Dendritic cell treated with granulocyte-macrophage colony-stimulating factor and Interleukin-4, amounts not matched to agents 40 ng/mL and 50 ng/mL, for 4 days (primary cell): Measurements from ENCODE around the gene CAMK2D.

Source experiments
- H3K27ac Mint-ChIP-seq: one replicate; pipeline ENCODE4 v1.8.0; 2022; ENCODE audit warnings: mild to moderate bottlenecking, mixed read lengths
- H3K27me3 Mint-ChIP-seq: one replicate; pipeline ENCODE4 v1.8.0; 2022; ENCODE audit warnings: mild to moderate bottlenecking, mixed read lengths
- H3K36me3 Mint-ChIP-seq: one replicate; pipeline ENCODE4 v1.8.0; 2022; ENCODE audit warnings: low read depth, mixed read lengths
- H3K4me1 Mint-ChIP-seq: one replicate; pipeline ENCODE4 v1.8.0; 2022; ENCODE audit warnings: low read depth, mixed read lengths
- H3K4me3 Mint-ChIP-seq: one replicate; pipeline ENCODE4 v1.8.0; 2022; ENCODE audit warnings: mild to moderate bottlenecking, moderate library complexity, mixed read lengths
- H3K9me3 Mint-ChIP-seq: one replicate; pipeline ENCODE4 v1.8.0; 2022; ENCODE audit warnings: mixed read lengths
- intact Hi-C: fragments of 100-400 bp; cut with micrococcal nuclease; formaldehyde crosslinking; loops from one replicate; pipeline ENCODE4 v1.15.0; 2022

The CAMK2D gene

DNA sequence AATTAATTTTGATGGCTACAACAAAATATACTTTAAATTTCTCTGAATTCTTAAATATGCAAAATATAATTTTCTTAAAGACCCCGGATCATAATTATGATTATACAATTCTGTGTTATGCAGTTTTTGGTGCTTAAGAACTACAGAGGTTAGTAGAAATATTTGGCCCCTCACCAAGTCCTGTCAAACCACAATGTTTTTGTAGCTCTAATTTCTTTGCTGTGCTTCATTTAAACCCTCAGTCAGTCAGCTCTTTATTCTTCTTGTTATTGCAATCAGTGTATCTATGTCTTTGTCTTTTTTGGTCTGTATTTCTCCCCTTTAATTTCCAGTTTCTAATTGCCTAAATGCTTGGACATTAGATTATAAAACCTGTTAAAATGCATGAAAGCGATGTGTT is 186.1 kb downstream of the CAMK2D start:
- Mint-ChIP-seq H3K36me3 (no peaks in the 10 kb centered on the region), H3K27ac (no peak overlapping the region), H3K4me3 (no peak overlapping the region), H3K9me3 (no peaks in the 10 kb centered on the region), H3K27me3 (peaks cover 21% of the 10 kb centered on the region), H3K4me1 (no peaks in the 10 kb centered on the region)
- intact Hi-C loops, result no loop called here

DNA sequence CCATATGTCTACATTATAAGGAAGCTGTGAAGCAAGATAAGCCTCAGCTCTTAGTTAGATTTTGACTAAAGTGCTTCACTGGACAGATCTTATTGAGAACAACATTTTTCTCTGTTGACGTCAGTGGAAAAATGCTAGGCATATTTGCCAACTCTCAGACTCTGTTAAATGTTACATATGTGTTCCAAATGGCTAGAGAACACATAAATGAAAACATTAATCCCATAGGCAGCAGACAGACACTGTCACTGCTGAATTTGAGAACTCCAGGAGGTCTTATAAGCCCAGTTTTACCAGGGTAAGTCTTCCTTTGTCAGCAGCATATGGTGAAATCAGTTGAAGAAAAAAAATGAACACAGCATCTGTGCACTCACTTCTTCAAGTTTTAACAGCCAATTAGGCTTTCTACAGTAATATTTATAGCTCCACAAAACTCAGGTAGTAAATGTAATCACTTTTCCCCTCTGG is 186.9 kb downstream of the CAMK2D start:
- intact Hi-C loops, result no loop called here

DNA sequence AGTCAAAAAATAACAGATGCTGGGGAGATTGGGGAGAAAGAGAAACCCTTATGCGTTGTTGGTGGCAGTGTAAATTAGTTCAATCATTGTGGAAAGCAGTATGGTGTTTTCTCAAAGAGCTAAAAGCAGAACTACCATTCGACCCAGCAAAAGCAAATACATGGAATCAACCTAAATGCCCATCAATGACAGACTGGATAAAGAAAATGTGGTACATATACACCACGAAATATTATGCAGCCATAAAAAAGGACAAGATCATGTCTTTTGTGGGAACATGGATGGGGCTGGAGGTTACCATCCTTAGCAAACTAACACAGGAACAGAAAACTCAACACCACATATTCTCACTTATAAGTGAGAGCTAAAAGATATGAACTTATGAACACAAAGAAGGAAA is 188.9 kb downstream of the CAMK2D start:
- Mint-ChIP-seq H3K36me3 (no peaks in the 10 kb centered on the region), H3K27ac (no peak overlapping the region), H3K9me3 (no peaks in the 10 kb centered on the region), H3K4me1 (no peaks in the 10 kb centered on the region), H3K27me3 (peaks cover 36% of the 10 kb centered on the region), H3K4me3 (no peak overlapping the region)
- intact Hi-C loops, result no loop called here

More for the DNA sequence above, 186.9 kb downstream of the CAMK2D start:
- H3K27ac Mint-ChIP-seq, result no peak overlapping the region
- H3K36me3 Mint-ChIP-seq, result no peaks in the 10 kb centered on the region
- H3K4me1 Mint-ChIP-seq, result no peaks in the 10 kb centered on the region
- no peak overlapping the region for H3K4me3 Mint-ChIP-seq
- H3K9me3 Mint-ChIP-seq, result no peaks in the 10 kb centered on the region
- peaks cover 26% of the 10 kb centered on the region for H3K27me3 Mint-ChIP-seq

DNA sequence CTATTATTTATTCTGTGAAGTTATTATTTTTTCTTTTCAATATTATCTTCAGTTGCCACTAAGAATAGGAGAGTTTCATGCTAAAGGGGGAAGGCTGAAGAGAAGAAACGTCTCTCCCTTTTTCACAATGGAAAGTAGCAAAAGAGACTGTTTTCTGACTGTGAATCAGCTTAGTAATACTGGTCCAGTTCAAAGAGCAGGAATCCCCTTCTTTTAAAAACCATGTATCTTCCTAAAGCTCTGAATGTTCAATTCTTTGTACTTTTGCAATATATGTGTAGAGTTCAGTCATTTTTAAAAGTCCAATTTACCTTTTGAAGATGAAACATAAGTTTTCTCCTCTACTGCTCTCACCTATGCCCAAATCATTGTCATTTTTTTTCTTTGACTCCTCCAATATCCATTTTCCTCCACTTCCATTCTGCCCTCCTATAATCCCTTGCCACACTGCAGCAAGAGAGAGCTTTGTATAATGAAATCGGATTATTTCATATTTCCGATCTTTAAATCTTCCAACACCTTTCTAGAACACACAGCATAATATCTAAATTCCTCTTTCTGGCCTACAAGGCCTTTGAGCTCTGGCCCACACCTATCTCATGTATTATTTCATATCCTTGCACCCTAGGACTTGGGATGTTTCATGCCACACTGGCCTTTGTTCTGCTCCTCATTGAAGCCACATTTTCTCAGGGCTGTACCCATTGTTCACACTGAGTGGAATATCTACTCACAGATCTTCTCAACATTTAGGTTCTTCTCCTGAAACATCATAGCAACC is 195.3 kb downstream of the CAMK2D start:
- Mint-ChIP-seq H3K4me3 (no peak overlapping the region), H3K4me1 (peaks cover 13% of the 10 kb centered on the region)

DNA sequence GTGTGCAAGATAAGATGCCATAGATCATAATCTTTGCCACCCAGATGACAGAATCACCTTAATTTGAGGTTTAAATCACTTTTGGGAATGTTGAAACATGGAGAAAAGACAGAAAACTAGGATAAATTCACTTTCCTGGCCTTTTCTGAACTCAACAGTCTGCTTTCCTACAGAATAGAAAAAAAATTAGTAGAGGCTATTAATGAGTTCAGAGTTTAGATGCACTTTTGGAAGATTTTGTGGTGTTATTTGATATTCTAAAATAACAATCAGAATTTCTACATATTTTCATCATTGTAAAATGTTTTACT is 195.9 kb downstream of the CAMK2D start:
- H3K4me1 Mint-ChIP-seq, result peaks cover 16% of the 10 kb centered on the region
- H3K36me3 Mint-ChIP-seq, result no peaks in the 10 kb centered on the region
- intact Hi-C loops, result no loop called here

More for the DNA sequence above, 195.3 kb downstream of the CAMK2D start:
- H3K36me3 Mint-ChIP-seq, result no peaks in the 10 kb centered on the region
- no peaks in the 10 kb centered on the region for H3K9me3 Mint-ChIP-seq
- intact Hi-C loops, result no loop called here
- H3K27ac Mint-ChIP-seq, result no peak overlapping the region
- peaks cover 46% of the 10 kb centered on the region for H3K27me3 Mint-ChIP-seq

DNA sequence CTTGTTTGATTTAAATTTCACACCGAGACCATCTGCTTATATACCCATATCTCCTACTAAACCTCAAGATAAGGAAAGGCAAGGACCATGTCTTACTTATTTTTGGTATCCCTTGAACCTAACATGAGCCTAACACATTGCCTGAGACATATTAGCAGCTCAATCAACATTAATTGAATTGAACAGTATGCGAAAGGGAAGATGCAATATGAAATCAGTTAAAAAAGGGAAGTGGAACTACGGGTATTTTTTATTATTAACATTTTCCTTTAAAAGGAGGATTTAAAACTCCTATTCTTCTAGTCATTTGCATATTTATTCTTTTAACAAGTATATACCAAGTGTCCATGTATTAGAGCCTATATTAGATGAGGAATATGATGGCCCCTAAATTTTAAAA is 197.0 kb downstream of the CAMK2D start:
- intact Hi-C loops, result no loop called here
- Mint-ChIP-seq H3K4me3 (no peak overlapping the region), H3K9me3 (no peaks in the 10 kb centered on the region), H3K4me1 (peaks cover 19% of the 10 kb centered on the region), H3K27me3 (peaks cover 43% of the 10 kb centered on the region), H3K27ac (no peak overlapping the region), H3K36me3 (no peaks in the 10 kb centered on the region)

More for the DNA sequence above, 195.9 kb downstream of the CAMK2D start:
- Mint-ChIP-seq H3K4me3 (no peak overlapping the region), H3K27me3 (peaks cover 48% of the 10 kb centered on the region), H3K27ac (no peak overlapping the region), H3K9me3 (no peaks in the 10 kb centered on the region)

DNA sequence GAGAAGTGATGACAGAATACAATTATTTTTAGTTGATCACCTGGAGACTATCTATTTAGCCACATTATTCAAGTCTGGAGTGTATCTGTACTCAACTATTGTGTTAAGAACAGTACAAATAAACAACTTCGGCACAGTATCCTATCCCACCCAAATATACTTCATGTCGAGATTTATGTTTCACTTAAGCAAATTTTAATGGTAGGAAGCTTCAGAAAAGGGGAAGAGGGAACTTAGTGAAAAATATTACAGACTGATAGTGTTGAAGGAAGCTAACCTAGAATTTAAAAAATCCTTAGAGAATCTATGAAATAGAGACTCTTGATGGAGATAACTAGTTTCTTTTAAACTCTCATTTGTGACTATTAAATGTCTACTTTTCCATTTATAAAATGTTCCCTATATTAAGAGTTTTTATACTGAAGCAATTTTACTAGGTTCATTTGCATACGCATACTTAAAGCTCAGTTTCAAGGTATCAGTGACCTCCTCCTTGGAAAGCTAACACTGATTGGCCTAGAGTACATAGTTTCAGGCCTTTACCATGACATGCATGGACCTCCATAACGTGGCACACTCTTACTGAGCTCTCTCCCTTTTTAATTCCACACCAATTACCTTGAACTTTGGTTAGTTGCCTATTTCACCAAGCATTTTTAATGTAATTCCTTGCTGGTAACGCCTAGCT is 197.7 kb downstream of the CAMK2D start:
- no peak overlapping the region for H3K4me3 Mint-ChIP-seq
- H3K4me1 Mint-ChIP-seq, result peaks cover 19% of the 10 kb centered on the region
- H3K9me3 Mint-ChIP-seq, result no peaks in the 10 kb centered on the region
- H3K27ac Mint-ChIP-seq, result no peak overlapping the region
- intact Hi-C loops, result no loop called here
- no peaks in the 10 kb centered on the region for H3K36me3 Mint-ChIP-seq
- H3K27me3 Mint-ChIP-seq, result peaks cover 38% of the 10 kb centered on the region

DNA sequence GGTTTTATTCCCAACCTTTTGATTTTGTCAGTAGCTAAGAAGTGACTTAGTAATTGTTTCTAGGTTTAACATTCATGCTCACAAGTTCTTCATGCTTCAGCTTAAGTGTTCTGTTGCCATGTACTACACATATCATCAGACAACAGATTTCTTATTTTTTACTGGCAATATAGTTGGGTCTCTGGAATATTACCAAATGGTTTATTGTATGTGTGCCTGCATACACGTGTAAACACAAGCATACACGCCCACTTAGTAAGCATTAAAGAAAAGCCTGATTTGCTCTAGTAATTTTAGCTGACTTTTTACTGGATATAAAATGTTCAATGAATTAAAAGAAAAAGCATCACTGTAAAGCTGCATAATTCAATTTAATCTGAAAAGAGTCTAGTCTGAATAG is 199.8 kb downstream of the CAMK2D start:
- no peaks in the 10 kb centered on the region for H3K36me3 Mint-ChIP-seq
- peaks cover 26% of the 10 kb centered on the region for H3K4me1 Mint-ChIP-seq
- no peak overlapping the region for H3K4me3 Mint-ChIP-seq
- no peak overlapping the region for H3K27ac Mint-ChIP-seq
- peaks cover 23% of the 10 kb centered on the region for H3K27me3 Mint-ChIP-seq
- no peaks in the 10 kb centered on the region for H3K9me3 Mint-ChIP-seq
- intact Hi-C loops, result no loop called here

DNA sequence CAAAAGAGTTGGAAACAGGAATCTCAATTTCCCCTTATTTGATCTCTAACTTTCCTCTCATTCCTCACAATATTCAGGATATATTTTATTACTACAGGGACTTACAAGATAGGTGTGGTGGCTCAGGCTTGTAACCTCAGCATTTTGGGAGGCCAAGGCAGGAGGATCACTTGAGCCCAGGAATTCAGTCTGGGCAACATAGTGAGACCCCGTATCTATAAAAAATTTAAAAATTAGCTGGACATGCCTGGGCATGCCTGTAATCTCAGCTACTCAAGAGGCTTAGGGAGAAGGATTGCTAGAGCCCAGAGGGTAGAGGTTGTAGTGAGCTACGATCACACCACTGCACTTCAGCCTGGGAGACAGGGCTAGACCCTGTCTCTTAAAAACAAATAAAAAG is 200.4 kb downstream of the CAMK2D start:
- Mint-ChIP-seq H3K4me1 (peaks cover 32% of the 10 kb centered on the region), H3K27ac (no peak overlapping the region), H3K4me3 (no peak overlapping the region), H3K9me3 (no peaks in the 10 kb centered on the region), H3K36me3 (no peaks in the 10 kb centered on the region), H3K27me3 (peaks cover 17% of the 10 kb centered on the region)
- intact Hi-C loops, result no loop called here

DNA sequence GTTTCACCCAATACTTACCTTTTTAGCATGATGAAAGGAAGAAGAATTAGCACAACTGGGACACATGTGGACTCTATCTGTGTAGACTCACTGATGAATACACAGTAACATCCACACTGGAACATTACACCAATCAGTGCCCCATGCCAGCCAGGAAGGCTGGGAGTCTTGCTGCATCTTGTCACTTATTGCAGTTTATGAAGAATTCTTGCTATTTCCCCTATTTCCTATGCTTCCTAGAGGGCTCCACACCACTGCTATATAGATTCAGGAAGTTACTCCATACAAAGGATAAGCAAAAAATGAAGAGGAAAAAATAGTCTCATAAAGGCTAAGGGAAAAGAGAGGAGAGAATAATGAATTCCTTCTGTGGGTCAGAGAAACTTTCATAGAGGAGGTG is 201.0 kb downstream of the CAMK2D start:
- H3K27ac Mint-ChIP-seq, result no peak overlapping the region
- no peak overlapping the region for H3K4me3 Mint-ChIP-seq
- peaks cover 38% of the 10 kb centered on the region for H3K4me1 Mint-ChIP-seq
- intact Hi-C loops, result no loop called here
- peaks cover 15% of the 10 kb centered on the region for H3K27me3 Mint-ChIP-seq
- H3K36me3 Mint-ChIP-seq, result no peaks in the 10 kb centered on the region
- no peaks in the 10 kb centered on the region for H3K9me3 Mint-ChIP-seq

DNA sequence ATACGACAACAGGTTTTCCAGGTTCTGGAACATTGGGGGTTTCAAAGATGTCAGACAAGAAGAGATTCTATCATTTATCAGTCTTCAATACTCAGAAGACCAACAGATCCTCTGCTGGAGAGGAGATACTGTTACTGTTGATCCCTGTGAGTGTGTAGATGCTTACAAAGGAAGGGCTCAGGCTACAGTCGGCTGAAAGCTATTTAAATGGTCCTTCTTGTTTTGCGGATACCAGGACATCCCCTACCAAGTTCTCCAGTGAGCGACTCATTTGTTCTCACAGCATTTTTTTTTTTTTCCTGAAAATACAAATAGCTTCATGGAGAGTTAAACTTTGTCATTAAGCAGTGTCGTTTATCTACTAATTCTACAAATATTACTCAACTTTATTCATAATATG is 201.6 kb downstream of the CAMK2D start:
- no peaks in the 10 kb centered on the region for H3K36me3 Mint-ChIP-seq
- H3K9me3 Mint-ChIP-seq, result no peaks in the 10 kb centered on the region
- intact Hi-C loops, result no loop called here
- peaks cover 38% of the 10 kb centered on the region for H3K4me1 Mint-ChIP-seq
- peaks cover 12% of the 10 kb centered on the region for H3K27me3 Mint-ChIP-seq
- H3K4me3 Mint-ChIP-seq, result no peak overlapping the region
- no peak overlapping the region for H3K27ac Mint-ChIP-seq

DNA sequence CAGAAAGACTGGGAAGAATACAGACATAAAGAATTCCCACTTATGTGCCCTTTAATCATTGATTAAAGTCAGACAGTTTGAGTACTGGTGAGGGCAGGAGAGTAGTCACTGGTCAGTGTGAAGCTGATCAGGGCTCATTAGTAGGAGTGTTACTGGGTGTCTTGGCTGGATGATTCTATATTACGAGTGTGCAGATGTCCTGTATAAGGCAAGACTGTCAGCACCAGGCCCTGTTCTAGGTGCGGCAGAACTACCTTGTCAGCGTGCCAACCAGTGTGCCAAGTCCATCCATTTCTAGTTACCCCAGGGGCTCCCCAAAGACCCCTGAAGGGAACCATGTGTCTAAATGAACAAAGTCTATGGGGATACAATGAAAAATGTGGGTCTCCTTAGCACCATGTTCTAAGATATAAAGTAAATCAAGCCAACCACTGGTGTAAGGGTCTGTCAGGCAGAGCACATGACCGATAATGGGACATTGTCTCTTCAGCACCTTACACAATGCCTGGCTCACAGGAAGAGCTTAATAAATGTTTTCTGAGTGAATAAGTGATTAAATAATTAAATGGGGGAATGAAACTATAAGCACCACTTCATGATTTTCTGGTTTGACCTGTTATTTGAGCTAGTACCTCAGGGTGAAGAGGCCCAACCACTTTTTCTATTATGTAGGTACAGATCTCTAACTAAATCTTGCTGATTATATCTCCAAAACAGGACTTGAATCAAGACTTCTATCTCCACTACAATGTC is 205.0 kb downstream of the CAMK2D start:
- H3K9me3 Mint-ChIP-seq, result no peaks in the 10 kb centered on the region
- no peak overlapping the region for H3K27ac Mint-ChIP-seq
- H3K27me3 Mint-ChIP-seq, result peaks cover 4% of the 10 kb centered on the region
- peaks cover 25% of the 10 kb centered on the region for H3K4me1 Mint-ChIP-seq
- H3K36me3 Mint-ChIP-seq, result peaks cover 4% of the 10 kb centered on the region
- intact Hi-C loops, result no loop called here
- H3K4me3 Mint-ChIP-seq, result no peak overlapping the region

DNA sequence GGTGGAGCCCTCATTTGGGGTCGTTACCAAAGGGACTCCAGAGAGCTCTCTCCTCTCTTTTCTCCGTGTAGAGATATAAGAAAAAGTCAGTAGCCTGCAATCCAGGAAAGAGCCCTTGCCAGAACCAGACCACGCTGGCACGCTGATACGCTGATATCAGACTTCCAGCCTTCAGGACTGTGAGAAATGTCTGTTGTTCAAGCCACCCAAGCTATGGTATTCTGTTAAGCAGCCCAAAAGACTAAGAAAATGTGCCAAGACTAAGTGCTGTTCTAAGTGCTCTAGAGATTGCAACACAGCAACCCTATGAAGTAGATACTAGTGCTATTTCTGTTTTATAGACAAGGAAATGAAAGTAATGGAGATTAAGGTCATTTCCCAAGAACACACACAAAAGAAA is 205.7 kb downstream of the CAMK2D start:
- Mint-ChIP-seq H3K27me3 (peaks cover 3% of the 10 kb centered on the region), H3K4me3 (no peak overlapping the region), H3K4me1 (peaks cover 24% of the 10 kb centered on the region)

DNA sequence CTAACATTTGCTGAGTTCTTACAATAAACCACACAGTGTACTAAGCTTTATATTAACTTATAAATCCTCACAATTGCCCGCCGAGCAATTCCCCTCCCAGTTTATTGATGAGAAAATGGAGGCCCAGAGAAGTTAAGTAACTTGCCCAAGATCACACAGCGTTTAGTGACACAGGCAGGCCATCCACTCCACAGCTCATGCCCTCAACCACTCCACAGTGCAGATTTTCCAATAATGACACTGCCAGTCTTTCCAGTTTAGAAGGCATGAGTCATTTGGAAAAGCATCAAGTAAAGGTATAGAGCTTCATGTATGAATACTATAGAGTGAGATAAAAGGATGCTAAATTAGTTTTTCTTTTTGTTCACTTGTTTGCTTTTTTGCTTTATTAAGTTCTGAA is 208.5 kb downstream of the CAMK2D start:
- intact Hi-C loops, result no loop called here

More for the DNA sequence above, 205.7 kb downstream of the CAMK2D start:
- Mint-ChIP-seq H3K36me3 (peaks cover 5% of the 10 kb centered on the region), H3K27ac (no peak overlapping the region), H3K9me3 (no peaks in the 10 kb centered on the region)
- intact Hi-C loops, result no loop called here

More for the DNA sequence above, 208.5 kb downstream of the CAMK2D start:
- peaks cover 5% of the 10 kb centered on the region for H3K36me3 Mint-ChIP-seq
- no peaks in the 10 kb centered on the region for H3K9me3 Mint-ChIP-seq
- peaks cover 19% of the 10 kb centered on the region for H3K4me1 Mint-ChIP-seq
- no peak overlapping the region for H3K4me3 Mint-ChIP-seq
- peaks cover 3% of the 10 kb centered on the region for H3K27me3 Mint-ChIP-seq
- H3K27ac Mint-ChIP-seq, result no peak overlapping the region
